ENCODE data around the gene SURF1.

SURF1 gene

DNA sequence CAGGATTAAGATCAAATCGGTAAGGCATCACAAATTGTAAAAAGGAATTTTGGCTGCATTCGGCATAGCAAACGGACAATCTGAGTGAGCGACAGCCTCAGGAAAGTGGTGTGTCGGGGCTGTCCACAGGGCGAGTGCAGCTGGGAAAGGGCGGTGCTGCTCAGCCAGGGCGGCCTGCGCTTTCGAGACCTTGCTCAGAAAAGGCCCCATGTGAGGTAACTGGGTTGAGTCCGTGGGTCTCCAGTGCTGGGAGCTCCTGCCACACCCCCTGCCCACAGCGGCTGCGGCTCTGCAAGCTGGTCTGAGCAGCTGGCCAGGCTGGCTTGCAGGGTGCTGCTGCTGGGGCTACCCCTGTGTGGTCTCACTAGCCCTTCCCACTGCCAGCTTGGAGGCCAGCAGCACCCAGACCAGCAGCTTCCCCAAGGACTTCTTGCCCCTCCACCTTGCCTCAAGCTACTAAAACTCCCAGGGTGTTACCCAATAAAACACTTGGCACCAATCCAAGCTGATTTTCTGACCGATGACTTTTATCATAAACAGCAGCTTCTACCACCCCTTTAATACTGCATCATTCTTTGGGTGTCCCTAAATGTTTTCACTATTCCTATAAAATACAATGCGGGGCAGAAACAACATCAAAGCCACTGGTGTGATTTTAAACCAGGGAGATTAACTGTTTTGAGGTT lies 6.2 kb upstream of the SURF1 start:
- no peak for DNase-seq (ENCODE audit: extremely low read depth, low read depth)
- TF ChIP-seq, protein P1, sequence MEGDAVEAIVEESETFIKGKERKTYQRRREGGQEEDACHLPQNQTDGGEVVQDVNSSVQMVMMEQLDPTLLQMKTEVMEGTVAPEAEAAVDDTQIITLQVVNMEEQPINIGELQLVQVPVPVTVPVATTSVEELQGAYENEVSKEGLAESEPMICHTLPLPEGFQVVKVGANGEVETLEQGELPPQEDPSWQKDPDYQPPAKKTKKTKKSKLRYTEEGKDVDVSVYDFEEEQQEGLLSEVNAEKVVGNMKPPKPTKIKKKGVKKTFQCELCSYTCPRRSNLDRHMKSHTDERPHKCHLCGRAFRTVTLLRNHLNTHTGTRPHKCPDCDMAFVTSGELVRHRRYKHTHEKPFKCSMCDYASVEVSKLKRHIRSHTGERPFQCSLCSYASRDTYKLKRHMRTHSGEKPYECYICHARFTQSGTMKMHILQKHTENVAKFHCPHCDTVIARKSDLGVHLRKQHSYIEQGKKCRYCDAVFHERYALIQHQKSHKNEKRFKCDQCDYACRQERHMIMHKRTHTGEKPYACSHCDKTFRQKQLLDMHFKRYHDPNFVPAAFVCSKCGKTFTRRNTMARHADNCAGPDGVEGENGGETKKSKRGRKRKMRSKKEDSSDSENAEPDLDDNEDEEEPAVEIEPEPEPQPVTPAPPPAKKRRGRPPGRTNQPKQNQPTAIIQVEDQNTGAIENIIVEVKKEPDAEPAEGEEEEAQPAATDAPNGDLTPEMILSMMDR (IDR thresholded peaks at IDR 0.05; ENCODE audit: low read depth, low read length, missing control alignments) = no peak
- H3K4me3 ChIP-seq (replicated peaks; ENCODE audit: low read depth, low read length) = no peak overlapping the region

DNA sequence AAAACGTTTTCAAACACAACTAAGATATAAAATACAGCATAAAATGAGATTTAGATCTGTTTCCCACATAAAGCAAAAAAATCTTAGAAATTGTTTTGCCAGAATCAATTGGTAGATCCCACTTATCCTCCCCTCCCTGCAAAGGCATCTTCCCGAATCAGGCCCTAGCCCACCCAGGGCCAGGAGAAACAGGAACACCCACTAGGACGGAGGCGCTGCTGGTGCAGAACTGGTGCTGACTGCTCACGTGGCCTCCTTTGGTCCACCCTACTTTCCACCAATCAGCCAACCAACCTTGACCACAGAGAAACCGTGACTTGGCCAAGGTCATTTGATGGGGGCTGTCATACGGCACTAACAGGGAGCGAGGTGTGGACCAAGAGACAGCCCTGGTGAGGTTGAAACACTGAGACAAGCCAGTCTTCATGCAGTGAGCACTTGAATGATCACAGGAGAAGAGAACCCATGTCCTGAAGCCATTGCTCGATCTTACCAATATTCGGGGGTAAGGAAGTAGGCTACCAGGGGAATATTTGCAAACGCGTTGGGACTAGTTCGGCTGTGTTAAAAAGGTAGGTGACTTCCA lies 5.3 kb upstream of the SURF1 start:
- TF ChIP-seq, protein P1 (IDR thresholded peaks at IDR 0.05; ENCODE audit: low read depth, low read length, missing control alignments) = no peak
- DNase-seq (ENCODE audit: extremely low read depth, low read depth) = no peak
- no peak overlapping the region for H3K4me3 ChIP-seq (replicated peaks; ENCODE audit: low read depth, low read length)

DNA sequence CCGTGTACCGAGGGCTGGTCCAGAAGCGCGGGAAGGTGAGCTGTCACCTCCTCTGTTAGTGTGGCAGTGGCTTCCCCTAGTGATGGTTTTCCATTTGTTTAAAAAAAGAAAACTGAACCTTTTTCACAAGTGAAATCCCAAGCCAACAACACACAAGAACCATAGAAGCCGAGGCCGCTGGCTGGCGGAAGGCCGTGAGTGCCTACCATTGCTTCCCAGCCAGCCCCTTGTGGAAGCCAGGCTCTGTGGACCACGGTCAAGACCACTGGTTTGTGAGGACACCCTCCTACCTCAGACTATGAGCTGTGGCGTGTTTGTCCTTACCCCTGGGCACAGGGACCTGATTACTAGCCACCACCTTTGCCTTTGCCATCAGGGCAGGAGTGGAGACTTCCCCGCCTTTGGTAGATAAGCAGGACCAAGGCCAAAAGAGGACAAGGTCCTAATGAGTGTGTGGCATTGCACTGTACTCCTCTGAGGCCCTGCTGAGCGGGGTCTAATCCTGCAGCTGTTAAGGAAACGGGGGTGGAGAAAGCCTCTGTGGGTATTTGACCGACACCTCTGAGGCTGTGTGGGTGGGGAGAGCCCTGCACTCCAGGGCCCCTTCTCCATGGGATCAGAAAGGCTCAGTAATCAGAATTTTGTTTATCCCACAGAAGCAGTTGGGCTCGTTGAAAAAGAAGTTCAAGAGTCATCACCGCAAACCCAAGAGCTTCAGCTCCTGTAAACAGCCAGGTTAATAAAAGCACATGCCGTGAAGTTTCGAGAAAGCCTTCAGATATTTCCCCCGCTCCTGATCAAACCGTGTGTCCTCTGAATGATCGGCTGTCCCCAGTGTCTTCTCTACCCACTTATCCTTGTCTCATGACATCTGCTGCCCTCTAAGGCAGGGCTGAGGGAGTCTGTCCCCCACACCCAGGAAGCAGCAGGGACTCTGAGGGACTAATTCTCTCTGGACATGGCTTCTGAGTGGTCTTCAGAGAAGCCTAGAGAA lies 4.4 kb upstream of the SURF1 start:
- no peak for DNase-seq (ENCODE audit: extremely low read depth, low read depth)
- no peak overlapping the region for H3K4me3 ChIP-seq (replicated peaks; ENCODE audit: low read depth, low read length)
- TF ChIP-seq, protein P1 (IDR thresholded peaks at IDR 0.05; ENCODE audit: low read depth, low read length, missing control alignments) = no peak

DNA sequence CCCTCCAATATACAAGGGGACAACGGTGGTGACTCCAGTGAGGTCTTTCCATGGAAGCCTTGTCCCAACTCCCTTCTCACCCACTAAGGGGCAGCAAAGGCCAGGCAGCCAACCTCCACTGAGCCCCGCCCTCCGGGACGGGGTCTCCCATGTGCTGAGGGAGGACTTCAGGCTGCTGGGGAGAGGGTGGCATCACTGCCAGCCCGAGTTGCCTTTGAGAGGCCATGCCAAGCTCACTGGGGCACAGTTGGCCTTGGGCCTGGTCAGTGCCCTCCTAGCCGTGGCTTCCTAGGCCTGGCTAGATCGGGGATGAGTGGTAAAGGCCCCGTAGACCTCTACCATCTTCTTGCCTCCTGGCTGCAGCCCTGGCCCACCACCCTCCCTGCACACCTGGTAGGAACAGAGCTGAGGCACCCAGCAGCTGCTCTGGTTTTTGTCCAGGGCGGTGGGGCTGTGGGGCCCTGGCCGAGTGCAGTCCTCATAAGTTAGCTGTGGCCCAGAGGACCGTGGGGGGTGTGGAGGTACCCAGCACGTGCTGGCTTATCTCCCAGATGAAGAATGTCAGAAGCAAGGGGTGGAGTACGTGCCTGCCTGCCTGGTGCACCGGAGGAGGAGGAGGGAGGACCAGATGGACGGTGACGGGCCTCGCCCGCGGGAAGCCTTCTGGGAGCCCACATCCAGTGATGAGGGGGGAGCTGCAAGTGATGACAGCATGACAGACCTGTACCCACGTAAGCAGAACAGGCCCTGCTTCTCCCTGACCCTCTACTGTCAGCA lies 3.3 kb upstream of the SURF1 start:
- no peak for DNase-seq (ENCODE audit: extremely low read depth, low read depth)
- H3K4me3 ChIP-seq (replicated peaks; ENCODE audit: low read depth, low read length) = no peak overlapping the region
- TF ChIP-seq, protein P1 (IDR thresholded peaks at IDR 0.05; ENCODE audit: low read depth, low read length, missing control alignments) = peak; percentile 37

DNA sequence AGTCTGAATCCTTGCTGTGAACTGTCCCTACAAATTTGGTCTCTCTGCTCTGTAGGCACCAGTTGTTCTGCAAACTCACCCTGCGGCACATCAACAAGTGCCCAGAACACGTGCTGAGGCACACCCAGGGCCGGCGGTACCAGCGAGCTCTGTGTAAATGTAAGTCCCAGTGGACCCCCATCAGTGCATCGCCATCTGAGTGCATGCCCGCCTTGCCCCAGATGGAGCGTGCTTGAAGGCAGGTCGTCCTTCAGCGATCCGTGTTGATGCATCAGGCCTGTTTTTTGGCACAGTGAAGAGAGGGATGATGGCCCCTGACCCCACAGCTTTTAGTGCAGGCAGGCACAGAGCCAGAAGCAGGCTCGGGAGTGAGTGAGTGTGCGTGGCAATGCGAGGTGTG lies 1.4 kb upstream of the SURF1 start:
- peak overlapping the region; percentile 88 for H3K4me3 ChIP-seq (replicated peaks; ENCODE audit: low read depth, low read length)
- DNase-seq (ENCODE audit: extremely low read depth, low read depth) = no peak
- TF ChIP-seq, protein P1 (IDR thresholded peaks at IDR 0.05; ENCODE audit: low read depth, low read length, missing control alignments) = no peak

DNA sequence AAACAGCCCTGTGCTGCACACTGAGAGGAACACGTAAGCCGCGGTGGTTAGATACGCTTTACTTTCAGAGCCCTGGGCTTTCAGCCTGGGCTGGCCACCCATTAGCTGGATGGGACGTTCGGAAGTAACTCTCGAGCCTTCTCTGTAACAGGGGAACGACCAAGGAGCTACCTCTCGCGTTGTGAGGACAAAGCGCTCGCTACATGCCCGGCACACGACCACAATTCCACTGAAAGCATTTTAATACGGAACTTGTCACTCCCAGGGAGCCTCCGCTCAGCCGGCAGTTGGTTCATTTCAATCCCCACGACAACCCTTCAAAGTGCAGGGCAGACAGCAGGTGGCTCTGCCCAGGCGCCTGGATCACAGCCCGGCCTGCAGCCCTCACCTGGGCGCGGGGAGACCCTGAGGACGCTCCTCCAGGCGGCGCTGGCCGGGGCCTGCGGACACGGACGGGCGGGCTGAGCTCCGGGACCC lies 368 bp downstream of the SURF1 start:
- DNase-seq (ENCODE audit: extremely low read depth, low read depth) = no peak
- H3K4me3 ChIP-seq (replicated peaks; ENCODE audit: low read depth, low read length) = peak overlapping the region; percentile 88
- TF ChIP-seq, protein P1 (IDR thresholded peaks at IDR 0.05; ENCODE audit: low read depth, low read length, missing control alignments) = no peak
